GM23248 (cell line): ENCODE data around the gene P2RY11.

Experiments
- EZH2 ChIP-seq: fragments of 200-600 bp; sonication (generic); IDR thresholded peaks from 2 replicates; pipeline ENCODE4 v1.6.1; 2018; ENCODE audit warnings: antibody characterized with exemption, mild to moderate bottlenecking; ENCODE audit not compliant: insufficient read depth, poor library complexity, severe bottlenecking
- EZH2phosphoT487 ChIP-seq: fragments of 200-600 bp; sonication (generic); IDR thresholded peaks from 2 replicates; pipeline ENCODE4 v1.6.1; 2018; ENCODE audit warnings: antibody characterized with exemption, moderate library complexity, mild to moderate bottlenecking, low read depth; ENCODE audit not compliant: insufficient read depth

DNA sequence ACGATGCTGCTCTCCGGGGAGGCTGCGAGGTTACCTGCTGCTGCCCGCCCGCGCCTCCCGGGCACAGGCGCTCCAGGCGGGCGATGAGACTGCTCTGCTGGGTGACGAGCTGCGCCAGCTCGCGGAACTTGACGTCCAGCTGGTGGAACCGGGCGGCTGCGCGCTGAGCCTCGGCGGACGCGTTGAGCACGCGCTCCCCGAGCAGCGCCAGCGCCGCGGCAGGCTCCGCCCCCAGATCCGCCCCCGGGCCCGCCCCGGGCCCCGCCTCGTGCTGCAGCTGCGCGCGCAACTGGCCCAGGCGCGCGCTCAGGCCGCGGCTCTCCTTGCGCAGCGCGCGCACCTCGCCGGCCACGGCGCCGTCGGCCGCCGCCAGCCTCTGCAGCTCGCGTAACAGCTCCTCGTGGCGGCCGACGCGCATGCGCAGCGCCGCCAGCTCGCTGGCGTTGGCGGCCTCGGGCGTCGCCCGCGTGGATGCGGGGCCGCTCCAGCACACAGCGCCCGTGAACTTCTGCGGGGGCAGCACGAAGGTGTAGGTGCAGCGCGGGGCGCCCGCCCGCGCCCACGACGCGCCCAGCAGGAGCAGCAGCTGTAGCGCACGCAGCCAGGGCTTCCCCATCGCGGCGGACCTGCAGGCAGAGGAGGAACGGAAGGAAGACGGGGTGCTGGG, 15.4 kb upstream of the P2RY11 start:
- no peak for TF ChIP-seq EZH2
- TF ChIP-seq EZH2phosphoT487, result no peak
